Fibroblast of skin of back (primary cell): ENCODE measurements around the gene RHOD.

Experiments used
- DNase-seq: peaks from one replicate; pipeline ENCODE4 v3.0.0-alpha.2; 2013

RHOD gene

DNA sequence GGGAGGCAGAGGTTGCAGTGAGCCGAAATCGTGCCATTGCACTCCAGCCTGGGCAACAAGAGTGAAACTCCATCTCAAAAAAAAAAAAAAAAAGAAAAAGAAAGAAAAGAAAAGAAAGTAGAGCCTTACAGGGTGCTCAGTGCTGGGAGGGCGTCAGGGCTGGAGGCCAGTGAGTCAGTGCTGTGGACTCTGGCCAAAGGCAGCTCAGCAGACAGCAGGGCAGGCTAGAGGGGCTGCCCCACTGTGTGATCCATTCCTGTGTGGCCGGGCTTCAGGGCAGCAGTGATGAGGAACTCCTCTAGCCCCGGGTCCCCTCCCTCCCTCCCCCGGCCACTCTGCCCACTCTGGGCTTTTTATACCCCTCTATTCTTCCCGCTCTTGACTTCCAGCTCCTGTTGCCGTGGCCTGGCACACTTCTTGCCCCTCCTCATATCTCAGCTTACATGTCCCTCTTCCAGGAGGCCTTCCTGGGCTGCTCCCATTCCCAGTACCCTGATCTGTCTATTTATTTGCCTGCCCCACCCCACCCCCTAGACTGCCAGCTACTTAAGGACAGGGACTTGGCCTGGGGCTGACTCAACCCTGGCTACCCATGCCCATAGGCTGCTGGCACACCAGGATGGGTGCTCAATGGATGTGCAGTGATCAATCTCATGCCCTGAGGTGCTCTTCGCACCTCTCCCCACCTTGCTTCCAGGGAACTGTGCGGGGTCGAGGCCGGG lies 23.7 kb upstream of the RHOD start:
- peak; percentile 93 for DNase-seq

DNA sequence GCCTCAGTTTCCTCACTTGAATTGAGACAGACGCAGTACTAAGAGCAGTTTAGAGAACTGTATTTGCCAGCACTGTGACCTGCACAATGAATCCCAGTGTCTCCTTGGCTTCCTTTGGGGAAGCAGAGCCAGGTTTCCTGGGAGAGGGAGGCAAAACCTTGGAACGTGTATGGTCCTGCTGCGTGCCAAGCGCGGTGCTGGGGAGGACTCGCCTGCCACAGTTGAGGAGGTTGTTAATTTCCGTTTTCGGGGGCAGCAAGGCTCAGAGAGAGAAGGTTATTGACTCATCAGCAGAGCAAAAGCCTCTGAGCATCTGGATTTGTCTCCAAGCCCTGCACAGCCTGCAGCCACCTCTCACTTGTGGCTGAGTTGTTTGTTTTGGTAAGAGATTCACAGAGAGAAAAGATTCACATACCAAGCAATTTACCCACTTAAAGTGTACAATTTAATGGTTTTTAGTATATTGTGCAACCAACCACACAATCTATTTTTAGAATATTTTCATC lies 22.9 kb upstream of the RHOD start:
- DNase-seq, result peak; percentile 96

DNA sequence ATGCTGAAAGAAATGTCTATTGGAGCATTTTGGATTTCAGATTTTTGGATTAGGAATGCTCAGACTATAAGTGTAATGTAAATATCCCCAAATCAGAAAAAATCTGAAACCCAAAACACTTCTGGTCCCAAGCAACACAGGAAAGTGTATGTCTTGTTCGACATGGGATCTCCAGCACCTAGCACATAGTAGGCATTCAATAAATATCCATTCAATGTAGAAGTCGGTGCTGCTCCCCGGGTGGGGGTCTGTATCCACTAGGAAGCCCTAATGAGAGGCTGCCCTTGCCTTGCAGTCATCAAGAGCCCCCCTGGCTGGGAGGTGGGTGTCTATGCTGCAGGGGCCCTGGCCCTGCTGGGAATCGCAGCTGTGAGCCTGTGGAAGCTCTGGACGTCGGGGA lies 22.3 kb upstream of the RHOD start:
- DNase-seq, result no peak

GRCh38 chr11:67040147-67040546 lies 16.5 kb upstream of the RHOD start:
- no peak for DNase-seq

- no peak for DNase-seq
Measured at GRCh38 chr11:67041602-67042001, 15.0 kb upstream of the RHOD start.

- DNase-seq, result peak; percentile 32
Measured at GRCh38 chr11:67043572-67044349, 12.9 kb upstream of the RHOD start.

DNA sequence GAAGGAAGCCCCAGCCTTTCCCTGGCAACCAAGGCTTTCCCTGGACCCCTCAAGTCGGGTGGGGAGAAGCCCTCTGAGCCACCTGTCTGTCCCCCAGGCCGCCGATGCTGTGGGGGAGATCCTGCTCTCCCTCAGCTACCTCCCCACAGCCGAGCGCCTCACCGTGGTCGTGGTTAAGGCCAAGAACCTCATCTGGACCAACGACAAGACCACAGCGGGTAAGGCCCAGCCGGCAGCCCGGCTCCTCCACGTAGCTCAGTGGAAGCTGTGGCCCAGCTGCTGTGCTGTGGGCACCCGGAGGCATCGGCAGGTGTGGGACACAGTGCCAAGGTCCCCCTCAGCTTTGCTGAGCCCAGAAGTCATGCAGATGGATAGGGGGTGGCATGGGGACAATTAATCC lies 12.2 kb upstream of the RHOD start:
- no peak for DNase-seq

GRCh38 chr11:67045314-67045713 lies 11.3 kb upstream of the RHOD start:
- DNase-seq, result peak; percentile 80

DNA sequence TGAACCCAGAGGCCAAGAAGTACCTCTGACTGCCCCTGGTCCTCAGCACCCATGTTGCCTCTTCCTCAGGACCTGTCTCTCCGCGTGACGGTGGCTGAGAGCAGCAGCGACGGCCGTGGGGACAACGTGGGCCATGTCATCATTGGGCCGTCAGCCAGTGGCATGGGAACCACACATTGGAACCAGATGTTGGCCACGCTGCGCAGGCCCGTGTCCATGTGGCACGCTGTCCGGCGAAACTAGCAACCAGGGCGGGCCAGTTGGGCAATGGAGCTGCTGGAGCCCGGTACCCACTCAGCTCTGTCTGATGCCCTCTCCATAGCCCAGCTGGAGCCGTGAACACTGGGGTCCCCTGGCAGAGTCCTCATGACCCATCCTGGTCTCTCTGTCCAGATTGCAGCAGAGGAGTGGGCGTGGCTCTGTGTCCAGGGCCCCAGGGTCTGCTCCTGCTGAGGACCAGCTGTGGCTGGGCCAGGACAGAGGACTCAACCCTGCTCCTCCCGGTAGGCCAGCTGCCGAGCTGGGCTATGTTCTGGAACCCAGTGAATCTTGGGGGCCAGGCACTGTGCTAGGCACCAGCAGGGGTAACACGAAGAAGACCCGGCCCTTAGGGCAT lies 8.0 kb upstream of the RHOD start:
- DNase-seq, result no peak

GRCh38 chr11:67050139-67050538 lies 6.5 kb upstream of the RHOD start:
- no peak for DNase-seq

DNA sequence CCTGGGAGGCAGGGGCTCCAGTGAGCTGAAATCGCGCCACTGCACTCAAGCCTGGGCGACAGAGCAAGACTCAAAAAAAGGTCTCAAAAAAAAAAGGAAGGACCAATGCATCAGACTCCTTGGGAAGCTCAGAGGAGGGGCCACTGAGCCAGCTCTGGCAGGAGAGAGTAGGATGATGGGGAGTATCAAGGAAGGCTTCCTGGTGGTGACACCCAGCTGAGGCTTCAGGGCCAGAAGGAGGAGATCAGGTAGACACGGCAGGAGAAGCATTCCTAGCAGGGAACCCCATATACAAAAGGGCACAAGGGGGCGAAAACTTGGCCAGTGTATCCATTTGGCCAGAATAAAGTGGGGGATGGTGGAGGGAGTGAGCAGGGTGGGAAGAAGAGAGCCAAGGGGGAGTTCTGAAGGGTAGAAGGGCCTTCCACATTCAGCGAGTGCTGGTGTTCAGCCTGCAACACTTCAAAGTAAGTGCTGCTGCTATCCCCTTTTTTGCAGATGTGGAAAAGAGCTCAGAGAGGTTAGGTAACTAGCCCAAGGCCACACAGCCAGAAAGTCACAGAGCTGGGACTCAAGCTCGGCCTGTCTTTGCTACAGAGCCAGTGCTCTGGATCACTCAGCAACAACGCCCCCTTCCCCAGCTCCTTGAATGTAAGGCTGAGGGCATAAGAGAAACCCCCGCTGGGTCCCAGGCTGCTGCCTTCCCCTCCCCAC lies 5.3 kb upstream of the RHOD start:
- no peak for DNase-seq

- no peak for DNase-seq
Measured at GRCh38 chr11:67051945-67052488, 4.6 kb upstream of the RHOD start.

DNA sequence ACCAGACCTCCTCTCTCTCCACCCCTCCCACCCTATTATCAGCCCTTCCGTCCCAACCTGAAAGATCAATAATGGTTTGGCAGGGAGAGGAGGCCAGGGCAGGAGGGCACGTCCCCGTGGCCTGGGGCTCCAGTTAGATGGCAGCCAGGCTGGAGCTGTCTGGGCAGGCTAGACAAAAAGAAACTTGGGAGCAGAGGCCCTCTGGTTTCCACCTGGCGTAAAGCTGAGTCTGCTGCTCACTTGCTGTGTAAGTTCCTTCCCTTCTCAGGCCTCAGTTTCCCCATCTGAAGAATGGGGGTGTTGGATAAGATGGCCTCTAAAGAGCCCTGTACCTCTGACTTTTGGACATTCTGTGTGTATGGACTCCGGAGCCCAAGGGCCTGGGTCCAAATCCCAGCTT lies 3.8 kb upstream of the RHOD start:
- DNase-seq, result no peak

DNA sequence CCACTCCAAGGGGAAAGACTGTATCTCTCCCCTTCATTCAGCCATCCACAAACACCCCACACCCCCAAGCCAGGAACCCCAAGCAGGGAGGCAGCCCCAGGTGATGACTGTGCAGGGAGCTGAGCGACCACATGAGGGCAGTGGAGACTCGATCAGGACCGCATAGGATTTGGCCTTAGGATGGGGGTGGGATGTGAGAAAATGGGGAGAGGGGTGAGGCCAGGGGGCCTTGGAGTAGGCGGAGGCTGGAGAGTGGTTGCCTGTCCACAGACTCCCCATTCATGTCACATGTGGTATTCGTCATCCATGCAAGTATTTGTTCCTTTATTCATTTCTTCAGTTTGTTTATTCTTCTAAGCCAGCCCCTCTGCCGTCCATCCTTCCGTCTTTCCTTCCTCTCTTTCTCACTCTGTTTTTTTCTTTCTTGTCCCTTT lies 2.7 kb upstream of the RHOD start:
- peak; percentile 44 for DNase-seq

GRCh38 chr11:67054346-67054835 lies 2.3 kb upstream of the RHOD start:
- peak; percentile 74 for DNase-seq

DNA sequence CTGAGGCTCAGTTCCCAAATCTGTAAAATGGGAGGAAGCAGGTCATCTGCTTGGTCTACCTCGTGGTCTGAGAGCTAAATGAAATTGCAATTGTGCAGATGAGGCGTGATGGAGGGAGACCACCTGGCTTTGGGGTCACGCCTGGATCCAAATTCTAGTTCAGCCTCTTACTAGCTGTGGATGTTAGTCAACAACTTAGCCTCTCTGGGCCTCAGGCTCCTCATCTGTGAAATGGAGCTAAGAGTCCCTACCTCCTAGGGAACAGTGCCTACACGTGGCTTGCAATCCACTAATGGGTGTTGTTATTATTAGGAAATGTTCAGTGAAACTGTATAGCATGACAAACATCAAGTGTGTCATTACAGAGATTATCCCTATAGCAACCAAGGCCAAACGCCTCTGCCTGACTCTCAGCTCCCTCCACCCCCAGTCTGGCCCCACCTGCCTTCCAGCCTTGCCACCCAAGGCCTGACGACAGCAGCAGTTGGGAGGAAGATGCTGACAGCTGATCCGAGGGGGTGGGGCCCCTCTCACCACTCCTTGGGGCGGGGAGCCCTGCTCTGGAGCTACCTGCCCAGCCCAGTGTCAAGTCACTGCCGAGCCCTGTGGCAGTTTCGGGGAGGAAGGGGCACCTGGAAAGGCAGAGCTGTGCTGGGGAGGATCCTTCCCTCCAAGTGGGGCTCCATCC lies 1.7 kb upstream of the RHOD start:
- DNase-seq, result peak; percentile 76

DNA sequence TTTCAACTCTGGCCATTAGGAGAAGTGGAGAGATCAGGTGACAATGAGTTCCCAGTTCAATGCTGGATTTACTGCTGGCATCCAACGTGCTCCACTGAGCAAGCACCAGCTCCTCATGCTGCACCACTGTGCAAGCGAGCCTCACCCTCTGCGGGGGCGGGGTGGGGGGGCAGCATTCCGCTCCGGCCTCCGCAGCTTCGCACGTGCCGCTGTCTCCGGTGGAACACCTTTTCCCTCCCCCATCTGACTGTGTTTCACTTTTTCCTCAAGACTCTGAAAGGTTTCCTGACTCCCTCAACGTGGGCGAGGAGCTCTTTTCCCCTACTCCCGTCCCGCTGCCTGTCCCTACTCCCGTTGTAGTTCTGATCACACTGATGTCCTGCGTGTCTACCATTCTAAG lies 835 bp upstream of the RHOD start:
- DNase-seq, result no peak

- DNase-seq, result no peak
Measured at GRCh38 chr11:67057205-67057672, 592 bp downstream of the RHOD start.

DNA sequence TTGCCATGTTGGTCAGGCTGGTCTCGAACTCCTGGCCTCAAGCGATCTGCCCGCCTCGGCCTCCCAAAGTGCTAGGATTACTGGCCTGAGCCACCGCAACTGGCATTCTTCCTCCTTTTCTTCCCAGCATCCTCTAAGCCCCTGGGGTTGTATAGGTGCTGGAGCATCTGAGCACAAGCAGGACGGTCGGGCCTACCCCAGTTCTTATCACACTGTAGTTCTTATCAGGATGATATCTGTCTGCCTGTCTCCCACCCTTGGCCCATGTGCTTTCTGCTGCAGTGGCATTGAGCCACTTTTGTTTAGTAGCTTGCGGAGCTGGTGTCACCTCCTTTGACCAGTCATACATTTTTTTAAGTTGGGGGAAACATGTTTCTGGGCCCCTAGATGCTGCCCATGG lies 1.9 kb downstream of the RHOD start:
- no peak for DNase-seq

- no peak for DNase-seq
Measured at GRCh38 chr11:67059671-67060070, 3.0 kb downstream of the RHOD start.

DNA sequence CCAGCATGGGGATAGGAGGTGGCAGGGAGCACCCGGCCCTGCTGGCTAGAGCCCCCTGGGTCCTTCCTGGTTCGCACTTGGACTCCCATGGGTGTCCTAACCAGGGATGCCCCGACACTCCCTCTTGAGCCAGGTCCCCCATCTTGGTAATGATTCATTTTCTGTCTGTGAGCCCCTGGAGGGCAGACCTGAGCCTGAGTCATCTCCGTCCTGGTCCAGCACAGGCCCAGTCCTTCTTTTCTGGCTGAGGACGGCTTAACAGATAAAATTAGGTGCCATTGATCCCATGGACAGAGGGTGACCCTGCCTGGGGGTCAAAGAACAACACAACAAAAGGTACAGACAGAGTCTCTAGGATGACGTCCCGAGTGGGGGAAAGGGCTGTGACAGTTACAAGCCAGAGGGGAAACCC lies 3.5 kb downstream of the RHOD start:
- no peak for DNase-seq
